ENCODE data around the gene MBL2. TPM values are rescaled to one million over a fixed set of nuclear protein-coding genes. Genes with fewer than 3 reads are reported as not detected.

MBL2 gene
- total and polyA plus RNA-seq, 2 donors = 0.05 to 0.09 TPM

DNA sequence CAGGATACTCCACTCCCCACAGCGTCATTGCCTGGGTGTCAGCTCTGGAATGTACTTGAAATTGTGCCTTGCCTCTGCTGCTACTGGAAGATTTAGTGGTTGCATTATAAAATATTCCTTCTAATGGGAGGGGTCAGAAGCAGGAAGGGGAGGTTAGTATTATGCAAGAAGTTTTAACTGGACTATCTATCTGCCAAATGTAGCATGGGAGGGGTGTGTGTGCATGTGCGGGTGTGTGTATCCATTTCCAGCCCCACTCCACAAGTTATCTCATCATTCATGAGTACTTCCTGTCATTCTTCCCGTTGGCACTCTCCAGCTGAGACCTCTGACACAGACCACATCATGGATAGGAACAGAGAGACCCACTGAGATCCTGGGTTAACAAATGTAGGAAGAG, 13.4 kb downstream of the MBL2 start:
- Histone ChIP-seq H3K4me1 (ENCODE audit: control insufficient read depth in 2 of 2, insufficient read depth in 2 of 2, low read length in 2 of 2) (peaks cover 10 to 13% of the 10 kb centered on the region in 2 donors), H3K27ac (ENCODE audit: low read depth in 1 of 2, low read length in 1 of 2) (no peak overlapping the region), H3K4me3 (ENCODE audit: low read length in 2 of 2) (no peak overlapping the region), H3K36me3 (ENCODE audit: control insufficient read depth in 2 of 2, insufficient read depth in 2 of 2, low read length in 1 of 2) (no peaks in the 10 kb centered on the region), H3K9me3 (ENCODE audit: control insufficient read depth in 2 of 2, insufficient read depth in 1 of 2, low read length in 1 of 2) (no peaks in the 10 kb centered on the region), H3K27me3 (ENCODE audit: control insufficient read depth in 2 of 2, insufficient read depth in 1 of 2, low read length in 1 of 2) (no peaks in the 10 kb centered on the region)
- WGBS = 72% methylated on average over 3 of the region's 3 CpGs
- DNase-seq (ENCODE audit: low read depth in 6 of 9, low spot score in 9 of 9) = no peak

DNA sequence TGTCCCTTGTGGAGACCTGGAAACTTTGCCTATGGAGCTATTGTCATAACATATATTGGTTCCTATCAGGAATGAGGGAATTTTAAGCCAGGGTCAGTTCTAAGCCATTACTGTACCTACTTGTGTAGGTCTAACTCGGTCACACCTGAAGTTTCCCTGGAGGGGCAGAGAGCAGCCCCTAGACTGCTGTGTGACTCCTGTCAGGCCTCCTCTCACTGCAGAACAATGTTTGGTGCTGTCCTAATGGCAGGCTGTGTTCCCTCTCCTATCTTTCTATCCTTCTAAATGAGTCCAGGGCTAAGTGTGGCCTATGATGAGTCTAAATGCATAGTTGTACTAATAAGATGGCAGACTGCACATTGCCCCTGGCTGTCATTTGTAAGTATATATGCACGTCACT, 14.2 kb downstream of the MBL2 start:
- H3K36me3 ChIP-seq (ENCODE audit: control insufficient read depth in 2 of 2, insufficient read depth in 2 of 2, low read length in 1 of 2) = no peaks in the 10 kb centered on the region
- peaks cover 10 to 13% of the 10 kb centered on the region in 2 donors for H3K4me1 ChIP-seq (ENCODE audit: control insufficient read depth in 2 of 2, insufficient read depth in 2 of 2, low read length in 2 of 2)
- DNase-seq (ENCODE audit: low read depth in 6 of 9, low spot score in 9 of 9) = no peak
- no peak overlapping the region for H3K4me3 ChIP-seq (ENCODE audit: low read length in 2 of 2)
- no peak overlapping the region for H3K27ac ChIP-seq (ENCODE audit: low read depth in 1 of 2, low read length in 1 of 2)
- H3K27me3 ChIP-seq (ENCODE audit: control insufficient read depth in 2 of 2, insufficient read depth in 1 of 2, low read length in 1 of 2) = no peaks in the 10 kb centered on the region
- over 99% methylated on average over 2 of the region's 2 CpGs for WGBS
- no peaks in the 10 kb centered on the region for H3K9me3 ChIP-seq (ENCODE audit: control insufficient read depth in 2 of 2, insufficient read depth in 1 of 2, low read length in 1 of 2)

GRCh38 chr10:52757773-52758172, 14.8 kb downstream of the MBL2 start:
- 89% methylated on average over 6 of the region's 6 CpGs for WGBS
- DNase-seq (ENCODE audit: low read depth in 6 of 9, low spot score in 9 of 9) = no peak
- no peaks in the 10 kb centered on the region for H3K9me3 ChIP-seq (ENCODE audit: control insufficient read depth in 2 of 2, insufficient read depth in 1 of 2, low read length in 1 of 2)

GRCh38 chr10:52756966-52757365, 15.6 kb downstream of the MBL2 start:
- Histone ChIP-seq H3K27me3 (ENCODE audit: control insufficient read depth in 2 of 2, insufficient read depth in 1 of 2, low read length in 1 of 2) (no peaks in the 10 kb centered on the region), H3K4me3 (ENCODE audit: low read length in 2 of 2) (no peak overlapping the region), H3K4me1 (ENCODE audit: control insufficient read depth in 2 of 2, insufficient read depth in 2 of 2, low read length in 2 of 2) (peaks cover 13% of the 10 kb centered on the region in 2 donors), H3K36me3 (ENCODE audit: control insufficient read depth in 2 of 2, insufficient read depth in 2 of 2, low read length in 1 of 2) (no peaks in the 10 kb centered on the region), H3K27ac (ENCODE audit: low read depth in 1 of 2, low read length in 1 of 2) (no peak overlapping the region), H3K9me3 (ENCODE audit: control insufficient read depth in 2 of 2, insufficient read depth in 1 of 2, low read length in 1 of 2) (no peaks in the 10 kb centered on the region)
- DNase-seq (ENCODE audit: low read depth in 6 of 9, low spot score in 9 of 9) = no peak
- WGBS = 51% methylated on average over 4 of the region's 4 CpGs

More at GRCh38 chr10:52757773-52758172, 14.8 kb downstream of the MBL2 start:
- no peak overlapping the region for H3K4me3 ChIP-seq (ENCODE audit: low read length in 2 of 2)
- H3K27ac ChIP-seq (ENCODE audit: low read depth in 1 of 2, low read length in 1 of 2) = no peak overlapping the region
- peaks cover 13% of the 10 kb centered on the region in 2 donors for H3K4me1 ChIP-seq (ENCODE audit: control insufficient read depth in 2 of 2, insufficient read depth in 2 of 2, low read length in 2 of 2)
- H3K27me3 ChIP-seq (ENCODE audit: control insufficient read depth in 2 of 2, insufficient read depth in 1 of 2, low read length in 1 of 2) = no peaks in the 10 kb centered on the region
- H3K36me3 ChIP-seq (ENCODE audit: control insufficient read depth in 2 of 2, insufficient read depth in 2 of 2, low read length in 1 of 2) = no peaks in the 10 kb centered on the region

- Histone ChIP-seq H3K36me3 (ENCODE audit: control insufficient read depth in 2 of 2, insufficient read depth in 2 of 2, low read length in 1 of 2) (no peaks in the 10 kb centered on the region), H3K27ac (ENCODE audit: low read depth in 1 of 2, low read length in 1 of 2) (no peak overlapping the region), H3K4me1 (ENCODE audit: control insufficient read depth in 2 of 2, insufficient read depth in 2 of 2, low read length in 2 of 2) (peaks cover 13% of the 10 kb centered on the region in 2 donors), H3K4me3 (ENCODE audit: low read length in 2 of 2) (no peak overlapping the region), H3K27me3 (ENCODE audit: control insufficient read depth in 2 of 2, insufficient read depth in 1 of 2, low read length in 1 of 2) (no peaks in the 10 kb centered on the region), H3K9me3 (ENCODE audit: control insufficient read depth in 2 of 2, insufficient read depth in 1 of 2, low read length in 1 of 2) (no peaks in the 10 kb centered on the region)
- WGBS = 98% methylated on average over 4 of the region's 4 CpGs
- DNase-seq (ENCODE audit: low read depth in 6 of 9, low spot score in 9 of 9) = no peak
Observed at GRCh38 chr10:52756295-52756694, 16.3 kb downstream of the MBL2 start.

DNA sequence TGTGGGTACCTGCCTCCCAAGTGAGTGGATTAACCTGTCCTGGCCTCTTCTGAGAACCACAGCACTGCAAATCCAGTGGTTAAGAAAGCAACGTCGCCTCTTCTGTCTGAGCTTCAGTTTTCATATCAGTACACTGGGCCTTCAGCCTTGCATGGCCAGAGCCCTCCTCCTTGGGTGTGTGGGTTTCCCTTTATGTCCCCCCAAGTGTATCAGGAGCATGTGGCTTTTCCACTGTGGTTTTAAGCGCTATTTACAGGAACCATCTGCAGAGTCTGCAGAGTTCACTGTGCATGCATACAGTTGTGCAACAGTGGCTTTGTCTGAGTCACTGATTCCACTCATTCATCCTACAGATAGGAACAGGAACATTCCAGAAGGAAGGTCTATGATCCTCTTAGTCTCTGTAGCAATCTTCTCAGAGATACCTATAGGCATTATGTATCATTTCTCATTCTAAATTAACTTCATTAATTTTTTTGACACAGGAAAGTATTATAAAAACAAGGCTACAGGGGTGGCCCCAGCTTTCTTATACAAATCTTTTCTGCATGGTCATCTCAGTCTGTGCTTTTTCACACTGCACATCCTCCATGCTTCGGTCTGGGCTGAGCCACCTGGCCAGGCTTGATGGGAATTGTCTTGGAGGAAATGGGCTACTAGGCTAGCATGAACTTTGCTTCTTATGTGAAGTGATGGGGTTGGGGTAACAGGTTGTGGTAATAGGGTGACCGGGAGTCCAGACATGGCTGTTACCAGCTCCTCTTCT, 17.1 kb downstream of the MBL2 start:
- peaks cover 13% of the 10 kb centered on the region in 2 donors for H3K4me1 ChIP-seq (ENCODE audit: control insufficient read depth in 2 of 2, insufficient read depth in 2 of 2, low read length in 2 of 2)
- H3K27me3 ChIP-seq (ENCODE audit: control insufficient read depth in 2 of 2, insufficient read depth in 1 of 2, low read length in 1 of 2) = no peaks in the 10 kb centered on the region
- no peaks in the 10 kb centered on the region for H3K36me3 ChIP-seq (ENCODE audit: control insufficient read depth in 2 of 2, insufficient read depth in 2 of 2, low read length in 1 of 2)
- WGBS = 26% methylated on average over 5 of the region's 5 CpGs
- peak in 1 of 9 donors; percentile 39 for DNase-seq (ENCODE audit: low read depth in 6 of 9, low spot score in 9 of 9)
- H3K4me3 ChIP-seq (ENCODE audit: low read length in 2 of 2) = no peak overlapping the region
- no peaks in the 10 kb centered on the region for H3K9me3 ChIP-seq (ENCODE audit: control insufficient read depth in 2 of 2, insufficient read depth in 1 of 2, low read length in 1 of 2)
- H3K27ac ChIP-seq (ENCODE audit: low read depth in 1 of 2, low read length in 1 of 2) = peak overlapping the region; percentile 9 to 38

DNA sequence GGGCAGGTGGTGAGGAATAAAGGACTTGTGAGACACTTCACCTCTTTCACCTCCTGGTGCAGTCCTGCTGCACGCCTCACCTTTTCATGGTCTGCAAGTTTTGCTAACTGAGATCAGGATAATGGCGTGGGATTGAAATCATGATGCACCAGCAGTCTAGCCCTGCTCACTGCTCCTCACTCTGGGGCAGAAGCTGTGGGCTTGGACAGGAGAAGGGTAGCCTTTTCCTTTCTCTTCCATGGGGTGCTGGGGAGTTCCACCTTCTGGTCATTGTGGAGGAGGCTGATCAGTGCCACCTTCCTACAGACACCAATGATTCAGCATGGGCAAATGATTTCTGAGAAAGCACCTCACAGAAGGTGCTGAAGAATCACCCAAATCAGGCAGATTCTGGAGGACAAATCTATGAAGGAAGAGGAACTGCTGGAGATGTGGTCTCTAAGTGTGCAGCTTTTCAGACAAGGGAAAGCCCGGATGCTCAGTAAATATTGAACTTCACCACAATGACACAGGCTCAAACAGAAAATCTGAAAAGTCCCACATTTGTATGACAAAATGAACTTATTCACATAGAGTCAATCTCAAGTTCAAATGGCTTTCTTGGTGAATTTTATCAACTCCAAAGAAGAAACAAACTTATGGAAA, 19.7 kb downstream of the MBL2 start:
- no peak overlapping the region for H3K4me3 ChIP-seq (ENCODE audit: low read length in 2 of 2)
- no peaks in the 10 kb centered on the region for H3K9me3 ChIP-seq (ENCODE audit: control insufficient read depth in 2 of 2, insufficient read depth in 1 of 2, low read length in 1 of 2)
- WGBS = 70% methylated on average over 3 of the region's 3 CpGs
- no peaks in the 10 kb centered on the region for H3K27me3 ChIP-seq (ENCODE audit: control insufficient read depth in 2 of 2, insufficient read depth in 1 of 2, low read length in 1 of 2)
- no peak overlapping the region for H3K27ac ChIP-seq (ENCODE audit: low read depth in 1 of 2, low read length in 1 of 2)
- peaks cover 16% of the 10 kb centered on the region in 2 donors for H3K4me1 ChIP-seq (ENCODE audit: control insufficient read depth in 2 of 2, insufficient read depth in 2 of 2, low read length in 2 of 2)
- DNase-seq (ENCODE audit: low read depth in 6 of 9, low spot score in 9 of 9) = no peak
- no peaks in the 10 kb centered on the region for H3K36me3 ChIP-seq (ENCODE audit: control insufficient read depth in 2 of 2, insufficient read depth in 2 of 2, low read length in 1 of 2)

- Histone ChIP-seq H3K4me1 (ENCODE audit: control insufficient read depth in 2 of 2, insufficient read depth in 2 of 2, low read length in 2 of 2) (peaks cover 17 to 23% of the 10 kb centered on the region in 2 donors), H3K4me3 (ENCODE audit: low read length in 2 of 2) (no peak overlapping the region), H3K36me3 (ENCODE audit: control insufficient read depth in 2 of 2, insufficient read depth in 2 of 2, low read length in 1 of 2) (no peaks in the 10 kb centered on the region), H3K9me3 (ENCODE audit: control insufficient read depth in 2 of 2, insufficient read depth in 1 of 2, low read length in 1 of 2) (no peaks in the 10 kb centered on the region), H3K27me3 (ENCODE audit: control insufficient read depth in 2 of 2, insufficient read depth in 1 of 2, low read length in 1 of 2) (no peaks in the 10 kb centered on the region), H3K27ac (ENCODE audit: low read depth in 1 of 2, low read length in 1 of 2) (no peak overlapping the region)
- no peak for DNase-seq (ENCODE audit: low read depth in 6 of 9, low spot score in 9 of 9)
- 98% methylated on average over 1 of the region's 1 CpG for WGBS
Observed at GRCh38 chr10:52752261-52752660, 20.3 kb downstream of the MBL2 start.

- Histone ChIP-seq H3K27ac (ENCODE audit: low read depth in 1 of 2, low read length in 1 of 2) (no peak overlapping the region), H3K27me3 (ENCODE audit: control insufficient read depth in 2 of 2, insufficient read depth in 1 of 2, low read length in 1 of 2) (no peaks in the 10 kb centered on the region), H3K4me1 (ENCODE audit: control insufficient read depth in 2 of 2, insufficient read depth in 2 of 2, low read length in 2 of 2) (peaks cover 22 to 30% of the 10 kb centered on the region in 2 donors), H3K4me3 (ENCODE audit: low read length in 2 of 2) (no peak overlapping the region), H3K9me3 (ENCODE audit: control insufficient read depth in 2 of 2, insufficient read depth in 1 of 2, low read length in 1 of 2) (no peaks in the 10 kb centered on the region), H3K36me3 (ENCODE audit: control insufficient read depth in 2 of 2, insufficient read depth in 2 of 2, low read length in 1 of 2) (no peaks in the 10 kb centered on the region)
- 94% methylated on average over 2 of the region's 2 CpGs for WGBS
- DNase-seq (ENCODE audit: low read depth in 6 of 9, low spot score in 9 of 9) = no peak
Observed at GRCh38 chr10:52751337-52751736, 21.2 kb downstream of the MBL2 start.

All from thymus (tissue), 11 donors.